Common myeloid progenitor, CD34-positive (primary cell): ENCODE data around the gene BLM.

Experiments used
- CTCF ChIA-PET: fragments of 350-600 bp; sonication (Branson Sonifier 250); formaldehyde crosslinking; loops from one replicate; lab custom pipeline; 2021; ENCODE audit warnings: antibody characterized with exemption; lab: Charles Lee
- POLR2A ChIA-PET: fragments of 350-600 bp; sonication (Branson Sonifier 250); formaldehyde crosslinking; loops from one replicate; lab custom pipeline; 2021; ENCODE audit warnings: antibody characterized with exemption; lab: Charles Lee
- DNase-seq, 3 donors: peaks; one replicate each; pipeline versions ENCODE4 v3.0.0 to v3.0.0-alpha.2; 2013
- H3K27ac ChIP-seq, 2 experiments: 1 replicate in 1 of 2; 2 replicates in 1 of 2; pipeline ENCODE4 v1.7.0; 2013; ENCODE audit warnings: inconsistent platforms in 2 of 2, low read length in 2 of 2, mild to moderate bottlenecking in 2 of 2, low read depth in 1 of 2, moderate library complexity in 1 of 2; ENCODE audit not compliant: severe bottlenecking in 2 of 2, insufficient read depth in 1 of 2, poor library complexity in 1 of 2
- H3K27me3 ChIP-seq, 5 experiments: replicated peaks in 2 of 5; 1 replicate in 3 of 5; 2 replicates in 2 of 5; pipeline versions ENCODE4 v1.6.1 to v1.7.0; 2013; ENCODE audit warnings: low read length in 4 of 5, mild to moderate bottlenecking in 2 of 5, moderate library complexity in 2 of 5, inconsistent platforms in 1 of 5; ENCODE audit not compliant: insufficient read depth in 5 of 5, control insufficient read depth in 4 of 5
- H3K36me3 ChIP-seq, 4 experiments: 1 replicate in 2 of 4; 2 replicates in 2 of 4; pipeline versions ENCODE4 v1.6.1 to v1.7.0; 2013; ENCODE audit warnings: low read length in 3 of 4, control low read depth in 1 of 4, mild to moderate bottlenecking in 1 of 4; ENCODE audit not compliant: control insufficient read depth in 4 of 4, insufficient read depth in 4 of 4
- H3K4me1 ChIP-seq, 4 experiments: 1 replicate in 3 of 4; 2 replicates in 1 of 4; pipeline versions ENCODE4 v1.6.1 to v1.7.1; 2013; ENCODE audit warnings: low read length in 3 of 4, mild to moderate bottlenecking in 3 of 4, control low read depth in 1 of 4, inconsistent platforms in 1 of 4, moderate library complexity in 1 of 4; ENCODE audit not compliant: control insufficient read depth in 4 of 4, insufficient read depth in 4 of 4; ENCODE audit errors: control extremely low read depth in 1 of 4
- H3K4me3 ChIP-seq, 7 experiments: 1 replicate in 4 of 7; 2 replicates in 3 of 7; pipeline versions ENCODE4 v1.5.1 to v1.7.0; 2013; ENCODE audit warnings: mild to moderate bottlenecking in 7 of 7, low read length in 6 of 7, moderate library complexity in 6 of 7, inconsistent platforms in 2 of 7, low read depth in 2 of 7, control low read depth in 1 of 7; ENCODE audit not compliant: insufficient read depth in 4 of 7, control insufficient read depth in 1 of 7; ENCODE audit errors: extremely low read depth in 1 of 7
- H3K9me3 ChIP-seq, 5 experiments: 1 replicate in 4 of 5; 2 replicates in 1 of 5; pipeline versions ENCODE4 v1.6.1 to v1.7.1; 2013; ENCODE audit warnings: low read length in 4 of 5, mild to moderate bottlenecking in 2 of 5, inconsistent platforms in 1 of 5, low read depth in 1 of 5, moderate library complexity in 1 of 5; ENCODE audit not compliant: control insufficient read depth in 4 of 5, insufficient read depth in 2 of 5; ENCODE audit errors: control extremely low read depth in 1 of 5
- WGBS: methylation state at CpG from one replicate; pipeline ENCODE4 v1.1.5; 2013; ENCODE audit not compliant: insufficient coverage; 5-methylcytosine and 5-hydroxymethylcytosine counted together

The BLM gene

GRCh38 chr15:90862964-90863778 lies 146.0 kb downstream of the BLM start:
- DNase-seq: no peak
- ChIA-PET POLR2A (interaction anchor here (1.0 kb wide), 1 partner anchor 13 kb away, joined by 3 read pairs; no protein-coding TSS in a partner anchor), CTCF (interaction anchor here (1.2 to 2.3 kb wide), 3 partner anchors 11 to 23 kb away, joined by 3 to 8 read pairs (median 4); no protein-coding TSS in a partner anchor)
- Histone ChIP-seq H3K27ac (no peak overlapping the region), H3K4me3 (no peak overlapping the region), H3K27me3 (no peaks in the 10 kb centered on the region), H3K36me3 (no peaks in the 10 kb centered on the region), H3K4me1 (peaks cover 0 to 14% (median 0%) of the 10 kb centered on the region in 4 experiments), H3K9me3 (no peaks in the 10 kb centered on the region)
- WGBS: 90% methylated on average over 5 of the region's 5 CpGs

GRCh38 chr15:90863987-90864386 lies 146.8 kb downstream of the BLM start:
- H3K4me3 ChIP-seq: no peak overlapping the region
- CTCF ChIA-PET: interaction anchor here (1.2 to 2.3 kb wide), 3 partner anchors 10 to 24 kb away, joined by 3 to 8 read pairs (median 4); no protein-coding TSS in a partner anchor
- POLR2A ChIA-PET: interaction anchor here (1.0 kb wide), 1 partner anchor 12 kb away, joined by 3 read pairs; no protein-coding TSS in a partner anchor
- H3K36me3 ChIP-seq: no peaks in the 10 kb centered on the region
- H3K27me3 ChIP-seq: no peaks in the 10 kb centered on the region
- DNase-seq: no peak
- 97% methylated on average over 4 of the region's 4 CpGs for WGBS
- no peaks in the 10 kb centered on the region for H3K9me3 ChIP-seq
- no peak overlapping the region for H3K27ac ChIP-seq
- peaks cover 3 to 22% (median 4%) of the 10 kb centered on the region in 4 experiments for H3K4me1 ChIP-seq

GRCh38 chr15:90864507-90864906 lies 147.4 kb downstream of the BLM start:
- ChIA-PET POLR2A (interaction anchor here (0.7 to 1.0 kb wide), 2 partner anchors 12 to 140 kb away, joined by 3 to 4 read pairs; no protein-coding TSS in a partner anchor), CTCF (interaction anchor here (1.2 to 2.3 kb wide), 3 partner anchors 9 to 25 kb away, joined by 3 to 8 read pairs (median 4); no protein-coding TSS in a partner anchor)
- Histone ChIP-seq H3K4me3 (no peak overlapping the region), H3K27ac (no peak overlapping the region), H3K9me3 (no peaks in the 10 kb centered on the region), H3K36me3 (no peaks in the 10 kb centered on the region), H3K27me3 (no peaks in the 10 kb centered on the region), H3K4me1 (peaks cover 7 to 23% (median 9%) of the 10 kb centered on the region in 4 experiments)
- 96% methylated on average over 9 of the region's 10 CpGs for WGBS
- no peak for DNase-seq

GRCh38 chr15:90865702-90866101 lies 148.6 kb downstream of the BLM start:
- Histone ChIP-seq H3K4me1 (peaks cover 15 to 29% (median 21%) of the 10 kb centered on the region in 4 experiments), H3K27ac (no peak overlapping the region), H3K36me3 (no peaks in the 10 kb centered on the region), H3K4me3 (no peak overlapping the region), H3K9me3 (no peaks in the 10 kb centered on the region), H3K27me3 (no peaks in the 10 kb centered on the region)
- 99% methylated on average over 4 of the region's 4 CpGs for WGBS
- DNase-seq: no peak
- ChIA-PET CTCF (interaction anchor here (1.1 to 2.3 kb wide), 2 partner anchors 26 to 49 kb away, joined by 4 to 8 read pairs; no protein-coding TSS in a partner anchor), POLR2A (no interaction called here)
